Common myeloid progenitor, CD34-positive (primary cell): Measurements from ENCODE around the gene TERF2IP. TPM values are rescaled to one million over a fixed set of nuclear protein-coding genes. Genes with fewer than 3 reads are reported as not detected.

Experiments
- CTCF ChIA-PET: fragments of 350-600 bp; sonication (Branson Sonifier 250); formaldehyde crosslinking; loops from one replicate; lab custom pipeline; 2021; ENCODE audit warnings: antibody characterized with exemption; lab: Charles Lee
- POLR2A ChIA-PET: fragments of 350-600 bp; sonication (Branson Sonifier 250); formaldehyde crosslinking; loops from one replicate; lab custom pipeline; 2021; ENCODE audit warnings: antibody characterized with exemption; lab: Charles Lee
- DNase-seq, 3 donors: peaks; one replicate each; pipeline versions ENCODE4 v3.0.0 to v3.0.0-alpha.2; 2013
- H3K27ac ChIP-seq, 2 experiments: 1 replicate in 1 of 2; 2 replicates in 1 of 2; pipeline ENCODE4 v1.7.0; 2013; ENCODE audit warnings: inconsistent platforms in 2 of 2, low read length in 2 of 2, mild to moderate bottlenecking in 2 of 2, low read depth in 1 of 2, moderate library complexity in 1 of 2; ENCODE audit not compliant: severe bottlenecking in 2 of 2, insufficient read depth in 1 of 2, poor library complexity in 1 of 2
- H3K27me3 ChIP-seq, 5 experiments: replicated peaks in 2 of 5; 1 replicate in 3 of 5; 2 replicates in 2 of 5; pipeline versions ENCODE4 v1.6.1 to v1.7.0; 2013; ENCODE audit warnings: low read length in 4 of 5, mild to moderate bottlenecking in 2 of 5, moderate library complexity in 2 of 5, inconsistent platforms in 1 of 5; ENCODE audit not compliant: insufficient read depth in 5 of 5, control insufficient read depth in 4 of 5
- H3K36me3 ChIP-seq, 4 experiments: 1 replicate in 2 of 4; 2 replicates in 2 of 4; pipeline versions ENCODE4 v1.6.1 to v1.7.0; 2013; ENCODE audit warnings: low read length in 3 of 4, control low read depth in 1 of 4, mild to moderate bottlenecking in 1 of 4; ENCODE audit not compliant: control insufficient read depth in 4 of 4, insufficient read depth in 4 of 4
- H3K4me1 ChIP-seq, 4 experiments: 1 replicate in 3 of 4; 2 replicates in 1 of 4; pipeline versions ENCODE4 v1.6.1 to v1.7.1; 2013; ENCODE audit warnings: low read length in 3 of 4, mild to moderate bottlenecking in 3 of 4, control low read depth in 1 of 4, inconsistent platforms in 1 of 4, moderate library complexity in 1 of 4; ENCODE audit not compliant: control insufficient read depth in 4 of 4, insufficient read depth in 4 of 4; ENCODE audit errors: control extremely low read depth in 1 of 4
- H3K4me3 ChIP-seq, 7 experiments: 1 replicate in 4 of 7; 2 replicates in 3 of 7; pipeline versions ENCODE4 v1.5.1 to v1.7.0; 2013; ENCODE audit warnings: mild to moderate bottlenecking in 7 of 7, low read length in 6 of 7, moderate library complexity in 6 of 7, inconsistent platforms in 2 of 7, low read depth in 2 of 7, control low read depth in 1 of 7; ENCODE audit not compliant: insufficient read depth in 4 of 7, control insufficient read depth in 1 of 7; ENCODE audit errors: extremely low read depth in 1 of 7
- H3K9me3 ChIP-seq, 5 experiments: 1 replicate in 4 of 5; 2 replicates in 1 of 5; pipeline versions ENCODE4 v1.6.1 to v1.7.1; 2013; ENCODE audit warnings: low read length in 4 of 5, mild to moderate bottlenecking in 2 of 5, inconsistent platforms in 1 of 5, low read depth in 1 of 5, moderate library complexity in 1 of 5; ENCODE audit not compliant: control insufficient read depth in 4 of 5, insufficient read depth in 2 of 5; ENCODE audit errors: control extremely low read depth in 1 of 5
- WGBS: methylation state at CpG from one replicate; pipeline ENCODE4 v1.1.5; 2013; ENCODE audit not compliant: insufficient coverage; 5-methylcytosine and 5-hydroxymethylcytosine counted together
- polyA plus RNA-seq: library from polyadenylated mRNA; unstranded; fragments of 120-200 nt; gene quantifications from one replicate; pipeline ENCODE4 v1.2.1, GENCODE V29; 2013

TERF2IP gene
- 86.3 TPM for polyA plus RNA-seq

DNA sequence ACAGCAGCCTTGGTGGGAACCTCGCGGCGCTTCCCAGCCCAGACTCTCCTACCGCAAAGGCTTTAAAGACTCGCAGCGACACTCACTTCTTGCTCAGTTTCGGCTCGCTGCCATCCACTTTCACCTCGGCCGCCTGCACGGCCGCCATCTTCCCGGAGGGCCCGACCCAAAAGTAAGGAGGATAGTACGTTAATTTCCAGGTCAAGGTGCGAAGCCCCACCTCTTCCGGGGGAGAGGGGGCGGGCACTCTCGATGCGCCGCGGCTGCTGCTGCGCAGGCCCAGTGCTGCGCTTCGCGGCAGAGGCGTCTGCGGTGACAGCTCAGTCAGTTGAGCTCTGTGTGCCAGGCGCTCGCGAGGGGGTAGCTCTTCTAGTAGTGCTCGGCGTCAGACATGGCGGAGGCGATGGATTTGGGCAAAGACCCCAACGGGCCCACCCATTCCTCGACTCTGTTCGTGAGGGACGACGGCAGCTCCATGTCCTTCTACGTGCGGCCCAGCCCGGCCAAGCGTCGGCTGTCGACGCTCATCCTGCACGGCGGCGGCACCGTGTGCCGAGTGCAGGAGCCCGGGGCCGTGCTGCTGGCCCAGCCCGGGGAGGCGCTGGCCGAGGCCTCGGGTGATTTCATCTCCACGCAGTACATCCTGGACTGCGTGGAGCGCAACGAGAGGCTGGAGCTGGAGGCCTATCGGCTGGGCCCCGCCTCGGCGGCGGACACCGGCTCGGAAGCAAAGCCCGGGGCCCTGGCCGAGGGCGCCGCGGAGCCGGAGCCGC is at the start of gene TERF2IP, which contains the start of gene KARS1:
Gene TERF2IP (plus strand): TSS at position 282 of the 773 bp plus-strand sequence. CDS start 110 bp downstream, at position 392.
Gene KARS1 (minus strand): TSS at position 174 of the 773 bp plus-strand sequence. CDS start 26 bp downstream, at position 148.
- Histone ChIP-seq H3K27ac (peak within 1 kb of the TSS; percentile 96 to 98), H3K4me3 (peak within 1 kb of the TSS; percentile 98 to 100 (median 99)), H3K36me3 (peaks cover 6 to 26% (median 23%) of the 10 kb centered on the region in 4 experiments), H3K4me1 (peaks cover 16 to 53% (median 32%) of the 10 kb centered on the region in 4 experiments), H3K9me3 (no peaks in the 10 kb centered on the region), H3K27me3 (no peaks in the 10 kb centered on the region)
- ChIA-PET CTCF (interaction anchor here (1.0 to 1.5 kb wide), 5 partner anchors 15 to 184 kb away, joined by 3 to 4 read pairs (median 3); partner anchors contain the start of gene ADAT1), POLR2A (interaction anchor here (0.6 to 1.4 kb wide), 5 partner anchors 15 to 131 kb away, joined by 3 to 4 read pairs (median 3); partner anchors contain the start of gene ADAT1)
- peak; percentile 93 to 97 (median 96) for DNase-seq
- 0% methylated on average over 71 of the region's 76 CpGs for WGBS

GRCh38 chr16:75599452-75600277 is 47.9 kb upstream of the TERF2IP start:
- H3K27me3 ChIP-seq: no peaks in the 10 kb centered on the region
- no peak overlapping the region for H3K4me3 ChIP-seq
- ChIA-PET CTCF (interaction anchor here (1.2 kb wide), 1 partner anchor 10 kb away, joined by 4 read pairs; no protein-coding TSS in a partner anchor), POLR2A (no interaction called here)
- peaks cover 3 to 7% (median 4%) of the 10 kb centered on the region in 4 experiments for H3K4me1 ChIP-seq
- peaks cover 24 to 56% (median 46%) of the 10 kb centered on the region in 4 experiments for H3K36me3 ChIP-seq
- WGBS: 98% methylated on average over 6 of the region's 6 CpGs
- H3K9me3 ChIP-seq: peaks cover 6 to 18% (median 12%) of the 10 kb centered on the region in 5 experiments
- no peak for DNase-seq
- H3K27ac ChIP-seq: no peak overlapping the region

DNA sequence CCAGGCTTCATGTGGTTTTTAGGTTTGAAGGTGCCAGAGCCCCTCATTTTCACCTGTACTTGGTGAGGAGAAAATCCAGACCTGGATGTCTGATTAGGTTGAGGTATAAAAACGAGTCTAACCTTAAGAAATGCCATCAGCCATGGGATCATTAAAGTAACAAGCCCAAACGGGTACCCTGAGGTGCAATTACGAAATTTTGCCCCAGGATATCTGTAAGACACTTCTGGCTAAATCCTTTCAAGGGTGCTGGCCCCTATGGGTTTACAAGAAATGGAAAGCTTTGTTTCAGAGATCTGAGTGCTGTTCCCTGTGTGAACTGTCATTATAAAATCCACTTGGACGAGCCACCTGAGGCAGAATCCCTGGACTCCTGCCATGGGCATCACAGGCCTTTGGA is 44.3 kb upstream of the TERF2IP start:
- DNase-seq: no peak
- ChIA-PET CTCF (interaction anchor here (1.1 kb wide), 1 partner anchor 18 kb away, joined by 4 read pairs; no protein-coding TSS in a partner anchor), POLR2A (interaction anchor here (0.7 kb wide), 1 partner anchor 56 kb away, joined by 3 read pairs; no protein-coding TSS in a partner anchor)
- Histone ChIP-seq H3K9me3 (peaks cover 7 to 16% (median 13%) of the 10 kb centered on the region in 5 experiments), H3K4me3 (no peak overlapping the region), H3K27me3 (no peaks in the 10 kb centered on the region), H3K27ac (no peak overlapping the region), H3K4me1 (no peaks in the 10 kb centered on the region), H3K36me3 (peaks cover 34 to 72% (median 55%) of the 10 kb centered on the region in 4 experiments)
- WGBS: 97% methylated on average over 4 of the region's 4 CpGs

- POLR2A ChIA-PET: no interaction called here
- Histone ChIP-seq H3K4me3 (no peak overlapping the region), H3K27me3 (no peaks in the 10 kb centered on the region), H3K27ac (no peak overlapping the region), H3K36me3 (peaks cover 29 to 75% (median 57%) of the 10 kb centered on the region in 4 experiments), H3K9me3 (peaks cover 7 to 16% (median 13%) of the 10 kb centered on the region in 5 experiments), H3K4me1 (no peaks in the 10 kb centered on the region)
- DNase-seq: no peak
- no CpG with 5 or more reads among the region's 1 CpG for WGBS
- CTCF ChIA-PET: interaction anchor here (1.8 kb wide), 1 partner anchor 15 kb away, joined by 7 read pairs; no protein-coding TSS in a partner anchor
Measured at GRCh38 chr16:75606507-75606906, 41.1 kb upstream of the TERF2IP start.

DNA sequence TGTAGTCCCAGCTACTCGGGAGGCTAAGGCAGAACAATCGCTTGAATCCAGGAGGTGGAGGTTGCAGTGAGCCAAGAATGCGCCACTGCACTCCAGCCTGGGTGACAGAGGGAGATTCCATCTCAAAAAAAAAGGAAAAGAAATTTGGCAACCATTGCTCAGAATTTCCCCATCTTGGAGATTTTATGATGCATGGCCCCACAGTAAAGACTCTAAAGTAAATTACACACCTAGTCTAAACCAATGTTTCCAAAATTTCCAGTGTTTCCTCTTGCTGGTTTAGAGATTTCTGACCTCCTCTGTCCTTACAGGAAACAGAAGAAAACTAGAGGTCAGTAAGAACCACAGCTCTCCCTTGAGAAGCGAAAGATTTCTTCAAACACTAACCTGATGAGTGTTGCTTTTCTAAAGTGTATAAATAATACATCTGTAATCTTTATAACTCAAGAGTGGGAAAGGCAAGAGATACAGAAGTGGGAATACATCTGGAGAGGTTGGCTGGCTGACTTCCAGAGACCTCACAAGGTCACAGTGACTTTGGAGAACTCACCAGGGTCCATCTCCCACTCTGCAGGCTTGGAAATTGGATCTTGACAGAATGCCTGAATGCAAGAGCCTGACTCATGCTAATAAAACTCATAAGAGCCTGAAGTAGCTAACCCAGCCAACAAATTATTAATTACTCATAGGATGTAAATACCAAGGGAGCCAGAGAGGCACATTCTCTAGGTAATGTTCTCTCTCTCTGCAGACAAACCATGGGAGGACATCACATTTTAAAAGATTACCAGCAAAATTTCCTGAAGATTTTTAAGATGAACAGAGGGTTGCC is 33.3 kb upstream of the TERF2IP start:
- WGBS: 90% methylated on average over 3 of the region's 4 CpGs
- ChIA-PET CTCF (no interaction called here), POLR2A (no interaction called here)
- H3K4me1 ChIP-seq: no peaks in the 10 kb centered on the region
- H3K9me3 ChIP-seq: no peaks in the 10 kb centered on the region
- H3K27me3 ChIP-seq: no peaks in the 10 kb centered on the region
- peaks cover 7 to 63% (median 46%) of the 10 kb centered on the region in 4 experiments for H3K36me3 ChIP-seq
- no peak overlapping the region for H3K4me3 ChIP-seq
- H3K27ac ChIP-seq: no peak overlapping the region
- DNase-seq: no peak

DNA sequence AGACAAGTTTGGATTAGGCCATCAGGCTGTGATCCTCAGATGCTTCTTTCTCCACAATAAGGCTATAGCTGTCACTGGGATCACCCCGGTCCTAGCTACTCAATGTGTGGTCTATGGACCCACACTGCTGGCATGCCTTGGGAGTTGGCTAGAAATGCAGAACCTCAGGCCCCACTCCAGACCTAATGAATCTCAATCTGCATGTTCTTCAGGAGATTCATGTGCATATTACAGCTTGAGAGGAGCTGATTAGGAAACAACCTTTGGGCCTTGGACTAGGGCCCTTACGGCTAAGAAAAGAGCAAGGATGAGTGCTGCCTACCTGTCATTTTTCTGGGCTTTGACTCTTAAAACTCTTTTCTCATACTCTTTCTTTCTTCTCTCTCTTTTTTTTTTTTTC is 32.0 kb upstream of the TERF2IP start:
- DNase-seq: no peak
- Histone ChIP-seq H3K27me3 (no peaks in the 10 kb centered on the region), H3K4me1 (peaks cover 0 to 4% (median 0%) of the 10 kb centered on the region in 4 experiments), H3K27ac (no peak overlapping the region), H3K4me3 (no peak overlapping the region), H3K36me3 (peaks cover 10 to 65% (median 46%) of the 10 kb centered on the region in 4 experiments), H3K9me3 (no peaks in the 10 kb centered on the region)
- ChIA-PET CTCF (interaction anchor here (0.8 kb wide), 1 partner anchor 98 kb away, joined by 4 read pairs; no protein-coding TSS in a partner anchor), POLR2A (interaction anchor here (0.7 kb wide), 1 partner anchor 85 kb away, joined by 3 read pairs; no protein-coding TSS in a partner anchor)
- 92% methylated on average over 2 of the region's 2 CpGs for WGBS
